ENCODE results near the gene GAK. TPM values are rescaled to one million over a fixed set of nuclear protein-coding genes. Genes with fewer than 3 reads are reported as not detected.
"Not testable (repeated sequence)": the region's sequence is repeated elsewhere in the genome, so short reads cannot be mapped to it uniquely, and the experiment has no call there.

Gene GAK
- total RNA-seq: 100 to 1,000 TPM; 140 to 161 (median 148) TPM

- Mint-ChIP-seq H3K4me3 (peak within 1 kb of the TSS; percentile 95), H3K27me3 (ENCODE audit: low read depth) (no peaks in the 10 kb centered on the region), H3K4me1 (ENCODE audit: low read depth) (peaks cover 53% of the 10 kb centered on the region), H3K9me3 (no peaks in the 10 kb centered on the region), H3K36me3 (ENCODE audit: insufficient read depth) (peaks cover 2% of the 10 kb centered on the region)
- ATAC-seq (peak; percentile 94 to 96), DNase-seq (peak; percentile 96)
These were observed at the start of gene GAK, which contains the start of gene TMEM175 for GRCh38 chr4:931960-932712. GAK (minus strand) TSS chr4:932316; CDS start chr4:932187, 129 bp downstream. TMEM175 (plus strand) TSS chr4:932460; CDS start chr4:947740, 15,280 bp downstream.

- Mint-ChIP-seq H3K27me3 (ENCODE audit: low read depth) (no peaks in the 10 kb centered on the region), H3K4me1 (ENCODE audit: low read depth) (no peaks in the 10 kb centered on the region), H3K4me3 (no peak overlapping the region), H3K36me3 (ENCODE audit: insufficient read depth) (no peaks in the 10 kb centered on the region), H3K9me3 (no peaks in the 10 kb centered on the region)
- ATAC-seq (no peak), DNase-seq (no peak)
These were observed 47.0 kb upstream of the GAK start for GRCh38 chr4:978957-979701.

GRCh38 chr4:976016-976415 lies 43.9 kb upstream of the GAK start:
- not testable (repeated sequence) for ATAC-seq; H3K4me3 Mint-ChIP-seq; H3K4me1 Mint-ChIP-seq (ENCODE audit: low read depth); H3K9me3 Mint-ChIP-seq; H3K36me3 Mint-ChIP-seq (ENCODE audit: insufficient read depth); DNase-seq; H3K27me3 Mint-ChIP-seq (ENCODE audit: low read depth)

GRCh38 chr4:974668-975067 lies 42.6 kb upstream of the GAK start:
- DNase-seq (no peak), ATAC-seq (no peak)
- Mint-ChIP-seq H3K9me3 (no peaks in the 10 kb centered on the region), H3K36me3 (ENCODE audit: insufficient read depth) (no peaks in the 10 kb centered on the region), H3K27me3 (ENCODE audit: low read depth) (no peaks in the 10 kb centered on the region), H3K4me3 (no peak overlapping the region), H3K4me1 (ENCODE audit: low read depth) (peaks cover 11% of the 10 kb centered on the region)

- peak within 1 kb of the TSS; percentile 59 for H3K4me3 Mint-ChIP-seq
- ATAC-seq: peak; percentile 91 to 94
- H3K9me3 Mint-ChIP-seq: no peaks in the 10 kb centered on the region
- H3K4me1 Mint-ChIP-seq (ENCODE audit: low read depth): peaks cover 11% of the 10 kb centered on the region
- H3K36me3 Mint-ChIP-seq (ENCODE audit: insufficient read depth): no peaks in the 10 kb centered on the region
- DNase-seq: peak; percentile 89
- no peaks in the 10 kb centered on the region for H3K27me3 Mint-ChIP-seq (ENCODE audit: low read depth)
These were observed 41.6 kb upstream of the GAK start, which contains the start of gene DGKQ for GRCh38 chr4:973431-974397. DGKQ (minus strand) TSS chr4:973569; CDS start chr4:973482, 87 bp downstream.

GRCh38 chr4:972651-973424 lies 40.7 kb upstream of the GAK start:
- DNase-seq: peak; percentile 70
- H3K36me3 Mint-ChIP-seq (ENCODE audit: insufficient read depth): no peaks in the 10 kb centered on the region
- H3K9me3 Mint-ChIP-seq: no peaks in the 10 kb centered on the region
- H3K27me3 Mint-ChIP-seq (ENCODE audit: low read depth): no peaks in the 10 kb centered on the region
- H3K4me1 Mint-ChIP-seq (ENCODE audit: low read depth): peaks cover 11% of the 10 kb centered on the region
- peak overlapping the region; percentile 59 for H3K4me3 Mint-ChIP-seq
- ATAC-seq: peak; percentile 55 to 59

- Mint-ChIP-seq H3K4me3 (peak overlapping the region; percentile 59), H3K36me3 (ENCODE audit: insufficient read depth) (no peaks in the 10 kb centered on the region), H3K9me3 (no peaks in the 10 kb centered on the region), H3K27me3 (ENCODE audit: low read depth) (no peaks in the 10 kb centered on the region), H3K4me1 (ENCODE audit: low read depth) (peaks cover 11% of the 10 kb centered on the region)
- ATAC-seq (no peak), DNase-seq (no peak)
These were observed 39.8 kb upstream of the GAK start for GRCh38 chr4:971666-972500.

GRCh38 chr4:970854-971520 lies 38.9 kb upstream of the GAK start:
- Mint-ChIP-seq H3K4me1 (ENCODE audit: low read depth) (peaks cover 11% of the 10 kb centered on the region), H3K9me3 (no peaks in the 10 kb centered on the region), H3K4me3 (peak overlapping the region; percentile 53)

GRCh38 chr4:970046-970745 lies 38.1 kb upstream of the GAK start:
- ATAC-seq: no peak
- H3K4me3 Mint-ChIP-seq: peak overlapping the region; percentile 37
- H3K27me3 Mint-ChIP-seq (ENCODE audit: low read depth): no peaks in the 10 kb centered on the region
- no peaks in the 10 kb centered on the region for H3K9me3 Mint-ChIP-seq
- no peaks in the 10 kb centered on the region for H3K36me3 Mint-ChIP-seq (ENCODE audit: insufficient read depth)
- H3K4me1 Mint-ChIP-seq (ENCODE audit: low read depth): peaks cover 11% of the 10 kb centered on the region
- no peak for DNase-seq

More at GRCh38 chr4:970854-971520, 38.9 kb upstream of the GAK start:
- H3K36me3 Mint-ChIP-seq (ENCODE audit: insufficient read depth): no peaks in the 10 kb centered on the region
- no peaks in the 10 kb centered on the region for H3K27me3 Mint-ChIP-seq (ENCODE audit: low read depth)
- no peak for DNase-seq
- ATAC-seq: no peak

- H3K4me3 Mint-ChIP-seq: no peak overlapping the region
- no peak for ATAC-seq
- H3K36me3 Mint-ChIP-seq (ENCODE audit: insufficient read depth): no peaks in the 10 kb centered on the region
- H3K27me3 Mint-ChIP-seq (ENCODE audit: low read depth): no peaks in the 10 kb centered on the region
- no peak for DNase-seq
- no peaks in the 10 kb centered on the region for H3K9me3 Mint-ChIP-seq
- H3K4me1 Mint-ChIP-seq (ENCODE audit: low read depth): peaks cover 11% of the 10 kb centered on the region
These were observed 36.7 kb upstream of the GAK start for GRCh38 chr4:968621-969394.

- no peaks in the 10 kb centered on the region for H3K27me3 Mint-ChIP-seq (ENCODE audit: low read depth)
These were observed 36.1 kb upstream of the GAK start for GRCh38 chr4:968221-968620.

More at GRCh38 chr4:968221-968620, 36.1 kb upstream of the GAK start:
- Mint-ChIP-seq H3K4me3 (no peak overlapping the region), H3K4me1 (ENCODE audit: low read depth) (peaks cover 11% of the 10 kb centered on the region), H3K9me3 (no peaks in the 10 kb centered on the region), H3K36me3 (ENCODE audit: insufficient read depth) (no peaks in the 10 kb centered on the region)
- no peak for DNase-seq
- ATAC-seq: no peak

Measured in activated T-cell treated with anti-CD3 and anti-CD28 coated beads, Interleukin-2, amount 50 U/mL, for 4 hours (primary cell).